H1 (cell line): ENCODE data around the gene UPK2. TPM values are rescaled to one million over a fixed set of nuclear protein-coding genes. Genes with fewer than 3 reads are reported as not detected.

ENCODE experiments used
- CTCF ChIA-PET: fragments of 300-600 bp; sonication (Branson Sonifier 250); formaldehyde crosslinking; loops from one replicate; lab custom pipeline; 2021; ENCODE audit not compliant: partially characterized antibody; lab: Charles Lee
- POLR2A ChIA-PET: fragments of 300-600 bp; sonication (Branson Sonifier 250); formaldehyde crosslinking; loops from one replicate; lab custom pipeline; 2021; ENCODE audit warnings: inconsistent platforms; ENCODE audit not compliant: partially characterized antibody; lab: Charles Lee
- DNase-seq, 2 experiments: peaks; one replicate each; pipeline versions ENCODE4 v3.0.0 to v3.0.0-alpha.2; 2010 to 2022; ENCODE audit warnings: low spot score in 2 of 2, low read depth in 1 of 2, mixed read lengths in 1 of 2
- FAIRE-seq: peaks from 2 replicates; lab custom pipeline; 2011; peaks lifted over from hg19 to GRCh38; lab: Jason Lieb, UNC
- H2AFZ ChIP-seq: 2 replicates; pipeline ENCODE4 v1.8.1; 2012; ENCODE audit warnings: low read length, inconsistent platforms
- H2AK5ac ChIP-seq: 2 replicates; pipeline ENCODE4 v1.6.1; 2013; ENCODE audit warnings: low read depth, low read length
- H2BK120ac ChIP-seq: replicated peaks from 2 replicates; pipeline ENCODE3; 2013; ENCODE audit warnings: low read depth, low read length, inconsistent platforms
- H2BK12ac ChIP-seq: 2 replicates; pipeline ENCODE4 v1.6.1; 2013; ENCODE audit warnings: low read depth, low read length
- H2BK15ac ChIP-seq: 2 replicates; pipeline ENCODE4 v1.6.1; 2013; ENCODE audit warnings: low read length
- H2BK20ac ChIP-seq: 2 replicates; pipeline ENCODE4 v1.6.1; 2013; ENCODE audit warnings: low read length
- H2BK5ac ChIP-seq: 2 replicates; pipeline ENCODE4 v1.6.1; 2013; ENCODE audit warnings: low read depth, low read length
- H3K14ac ChIP-seq: 2 replicates; pipeline ENCODE4 v1.6.1; 2013; ENCODE audit warnings: inconsistent platforms; ENCODE audit not compliant: insufficient read length
- H3K18ac ChIP-seq: 2 replicates; pipeline ENCODE4 v1.6.1; 2013; ENCODE audit warnings: low read length; ENCODE audit errors: extremely low read depth
- H3K23ac ChIP-seq: 2 replicates; pipeline ENCODE4 v1.6.1; 2013; ENCODE audit warnings: inconsistent platforms; ENCODE audit not compliant: insufficient read length
- H3K23me2 ChIP-seq: 2 replicates; pipeline ENCODE4 v1.6.1; 2013; ENCODE audit warnings: low read depth, low read length
- H3K27ac ChIP-seq: 2 replicates; pipeline ENCODE4 v1.6.1; 2011; ENCODE audit warnings: low read depth, low read length, inconsistent platforms
- H3K27me3 ChIP-seq, 4 experiments: replicated peaks in 1 of 4; 1 replicate in 1 of 4; 2 replicates in 3 of 4; pipeline versions ENCODE4 v1.6.1 to v1.8.1; 2011 to 2013; ENCODE audit warnings: low read length in 3 of 4, mild to moderate bottlenecking in 3 of 4, inconsistent platforms in 2 of 4, mixed read lengths in 2 of 4, moderate library complexity in 1 of 4; ENCODE audit not compliant: control insufficient read depth in 3 of 4, insufficient read depth in 3 of 4; ENCODE audit errors: extremely low read depth in 1 of 4
- H3K36me3 ChIP-seq, 4 experiments: 2 replicates each; pipeline versions ENCODE4 v1.6.1 to v1.8.1; 2011 to 2013; ENCODE audit warnings: mild to moderate bottlenecking in 4 of 4, low read length in 3 of 4, moderate library complexity in 2 of 4, control low read depth in 1 of 4, inconsistent platforms in 1 of 4; ENCODE audit not compliant: insufficient read depth in 4 of 4, control insufficient read depth in 2 of 4
- H3K4ac ChIP-seq: replicated peaks from 2 replicates; pipeline ENCODE3; 2013; ENCODE audit warnings: low read length, low read depth, mixed read lengths, inconsistent platforms; ENCODE audit not compliant: insufficient read length
- H3K4me1 ChIP-seq, 4 experiments: replicated peaks in 1 of 4; 1 replicate in 1 of 4; 2 replicates in 3 of 4; pipeline versions ENCODE4 v1.6.1 to v1.8.1; 2011 to 2013; ENCODE audit warnings: low read length in 3 of 4, inconsistent platforms in 2 of 4, mixed read lengths in 1 of 4; ENCODE audit not compliant: insufficient read depth in 4 of 4, control insufficient read depth in 3 of 4
- H3K4me2 ChIP-seq, 2 experiments: 2 replicates each; pipeline versions ENCODE4 v1.6.1 to v1.8.1; 2011 to 2013; ENCODE audit warnings: low read depth in 2 of 2, low read length in 2 of 2, control low read depth in 1 of 2, inconsistent platforms in 1 of 2, mild to moderate bottlenecking in 1 of 2; ENCODE audit not compliant: insufficient read depth in 1 of 2
- H3K4me3 ChIP-seq, 4 experiments: fragments of 200-600, 300-600 bp in 1 of 4; sonication (generic), shearing (Covaris generic), sonication (Bioruptor Twin) in 1 of 4; 2 replicates each; pipeline versions ENCODE4 v1.5.1 to v1.8.1; 2011 to 2016; ENCODE audit warnings: low read length in 4 of 4, low read depth in 3 of 4, control low read depth in 2 of 4, inconsistent platforms in 2 of 4, mild to moderate bottlenecking in 2 of 4, mixed read lengths in 1 of 4, moderate library complexity in 1 of 4; ENCODE audit not compliant: insufficient read depth in 2 of 4; ENCODE audit errors: extremely low read depth in 1 of 4
- H3K56ac ChIP-seq: replicated peaks from 2 replicates; pipeline ENCODE3; 2013; ENCODE audit warnings: low read depth, mild to moderate bottlenecking, mixed read lengths, low read length, inconsistent platforms; ENCODE audit not compliant: insufficient read length
- H3K79me1 ChIP-seq: 2 replicates; pipeline ENCODE4 v1.6.1; 2013; ENCODE audit warnings: low read depth, low read length, control low read depth
- H3K79me2 ChIP-seq, 2 experiments: 2 replicates each; pipeline versions ENCODE4 v1.6.1 to v1.8.1; 2012 to 2013; ENCODE audit warnings: low read length in 2 of 2, mild to moderate bottlenecking in 2 of 2, inconsistent platforms in 1 of 2; ENCODE audit not compliant: insufficient read depth in 2 of 2, control insufficient read depth in 1 of 2
- H3K9ac ChIP-seq, 4 experiments: replicated peaks in 1 of 4; 1 replicate in 1 of 4; 2 replicates in 3 of 4; pipeline versions ENCODE4 v1.6.1 to v1.8.1; 2011 to 2013; ENCODE audit warnings: low read depth in 3 of 4, low read length in 3 of 4, control low read depth in 2 of 4, mild to moderate bottlenecking in 2 of 4, moderate library complexity in 2 of 4, inconsistent platforms in 1 of 4; ENCODE audit errors: extremely low read depth in 1 of 4
- H3K9me3 ChIP-seq, 2 experiments: 2 replicates each; pipeline versions ENCODE4 v1.6.1 to v1.8.1; 2012 to 2013; ENCODE audit warnings: mild to moderate bottlenecking in 2 of 2, moderate library complexity in 2 of 2, control low read depth in 1 of 2, inconsistent platforms in 1 of 2, low read depth in 1 of 2, low read length in 1 of 2, mixed read lengths in 1 of 2; ENCODE audit not compliant: insufficient read depth in 2 of 2
- H4K20me1 ChIP-seq, 2 experiments: replicated peaks in 1 of 2; 2 replicates each; pipeline versions ENCODE3 to v1.8.1; 2011 to 2013; ENCODE audit warnings: inconsistent platforms in 2 of 2, low read length in 2 of 2, mild to moderate bottlenecking in 1 of 2; ENCODE audit not compliant: insufficient read depth in 2 of 2, control insufficient read depth in 1 of 2
- H4K5ac ChIP-seq: 2 replicates; pipeline ENCODE4 v1.6.1; 2013; ENCODE audit warnings: low read length, low read depth, mixed read lengths, inconsistent platforms; ENCODE audit not compliant: insufficient read length
- H4K8ac ChIP-seq: 2 replicates; pipeline ENCODE4 v1.8.0; 2013; ENCODE audit warnings: mild to moderate bottlenecking, moderate library complexity, low read length, inconsistent platforms; ENCODE audit not compliant: insufficient read depth; ENCODE audit errors: extremely low read depth
- H4K91ac ChIP-seq: replicated peaks from 2 replicates; pipeline ENCODE3; 2013; ENCODE audit warnings: low read length, mixed read lengths, inconsistent platforms; ENCODE audit not compliant: insufficient read length
- ASH2L ChIP-seq: fragments of 200-600, 300-600 bp; sonication (generic); IDR thresholded peaks from one replicate; pipeline ENCODE4 v1.7.1; 2017; ENCODE audit warnings: low read length
- ATF2 ChIP-seq: IDR thresholded peaks from 2 replicates; pipeline ENCODE4 v1.6.1; 2012; ENCODE audit warnings: low read length, inconsistent platforms
- BCL11A ChIP-seq, 2 experiments: IDR thresholded peaks; one replicate each; pipeline ENCODE4 v1.6.1; 2011; ENCODE audit warnings: low read depth in 2 of 2, low read length in 2 of 2, mild to moderate bottlenecking in 2 of 2
- E2F6 ChIP-seq: IDR thresholded peaks from 2 replicates; pipeline ENCODE4 v1.6.1; 2012; ENCODE audit warnings: inconsistent platforms
- EGR1 ChIP-seq: IDR thresholded peaks from 2 replicates; pipeline ENCODE4 v1.6.1; 2011; ENCODE audit warnings: low read depth, low read length, borderline replicate concordance
- GABPA ChIP-seq: IDR thresholded peaks from 2 replicates; pipeline ENCODE4 v1.6.1; 2011; ENCODE audit warnings: mild to moderate bottlenecking, low read length, moderate library complexity, borderline replicate concordance; ENCODE audit not compliant: insufficient read depth
- GTF2F1 ChIP-seq: IDR thresholded peaks from 2 replicates; pipeline ENCODE4 v1.6.1; 2012; ENCODE audit warnings: low read depth, low read length, improper control_type of control experiment, borderline replicate concordance
- HDAC2 ChIP-seq, 2 experiments: fragments of 300-600 bp in 1 of 2; sonication (generic) in 1 of 2; IDR thresholded peaks; 2 replicates each; pipeline ENCODE4 v1.6.1; 2011 to 2012; ENCODE audit warnings: low read depth in 2 of 2, low read length in 2 of 2, mild to moderate bottlenecking in 2 of 2, moderate library complexity in 2 of 2, borderline replicate concordance in 1 of 2, inconsistent platforms in 1 of 2
- KDM4A ChIP-seq: IDR thresholded peaks from one replicate; pipeline ENCODE4 v1.7.1; 2012; ENCODE audit warnings: low read depth, mild to moderate bottlenecking, moderate library complexity, low read length, inconsistent platforms; ENCODE audit not compliant: severe bottlenecking
- SAP30 ChIP-seq: fragments of 300-600 bp; sonication (generic); IDR thresholded peaks from 2 replicates; pipeline ENCODE4 v1.7.1; 2012; ENCODE audit warnings: low read length, moderate library complexity, mild to moderate bottlenecking, inconsistent platforms; ENCODE audit not compliant: insufficient read depth, insufficient replicate concordance
- SIX5 ChIP-seq: IDR thresholded peaks from 2 replicates; pipeline ENCODE4 v1.6.1; 2011; ENCODE audit warnings: mild to moderate bottlenecking, low read depth, low read length
- SP4 ChIP-seq: IDR thresholded peaks from 2 replicates; pipeline ENCODE4 v1.6.1; 2012; ENCODE audit warnings: low read length, inconsistent platforms
- polyA plus RNA-seq, 7 experiments: library from polyadenylated mRNA; depleted of rRNA in 3 of 7; stranded (reverse) in 5 of 7; unstranded in 2 of 7; fragments of >200 nt in 5 of 7; fragments of 200-250 nt in 2 of 7; gene quantifications; 1 replicate in 5 of 7; 2 replicates in 1 of 7; 4 replicates in 1 of 7; pipeline versions ENCODE4 v1.2.1 to v1.2.3, GENCODE V29; 2011 to 2013; ENCODE audit warnings: missing spikeins in 2 of 7, mixed read lengths in 2 of 7
- total RNA-seq: library from RNA; stranded (reverse); fragmentation: NEBNext Ultra II Directional; extraction: Animal tissue kit (Norgen Biotek cat#: 25700); gene quantifications from 2 replicates; pipeline ENCODE4 v1.2.1, GENCODE V29; 2021

The UPK2 gene
- total and polyA plus RNA-seq, 2 of the 8 experiments (the other 6 are each of a cell fraction or from before 2014, with no cell fraction given): 0.76 TPM; not detected in 1

GRCh38 chr11:118931571-118931970 lies 24.5 kb upstream of the UPK2 start:
- POLR2A ChIA-PET: interaction anchor here (0.7 kb wide), 2 partner anchors 36 to 50 kb away, joined by 3 to 4 read pairs; no protein-coding TSS in a partner anchor
- no peak overlapping the region for H3K4me2 ChIP-seq
- TF ChIP-seq EGR1 (no peak), KDM4A (no peak), SP4 (no peak), HDAC2 (IDR thresholded peaks at IDR 0.05; ENCODE audit: borderline replicate concordance in 1 of 2, low read depth in 2 of 2, low read length in 2 of 2) (no peak), SAP30 (no peak), BCL11A (IDR thresholded peaks at IDR 0.05; ENCODE audit: low read depth in 2 of 2, low read length in 2 of 2) (no peak), E2F6 (no peak), GTF2F1 (no peak), ATF2 (no peak), GABPA (no peak), SIX5 (no peak), ASH2L (no peak)

More at GRCh38 chr11:118931571-118931970, 24.5 kb upstream of the UPK2 start:
- Histone ChIP-seq H2BK120ac (no peak overlapping the region), H3K9me3 (no peaks in the 10 kb centered on the region), H3K4me1 (peaks cover 0 to 15% (median 9%) of the 10 kb centered on the region in 4 experiments; a peak in 6 of 7 replicates), H3K4me3 (no peak overlapping the region), H2AK5ac (no peak overlapping the region; the same call in 1 of the 2 replicates), H3K79me2 (no peaks in the 10 kb centered on the region), H3K14ac (no peak overlapping the region), H2BK12ac (no peak overlapping the region), H3K4ac (no peak overlapping the region), H3K36me3 (no peaks in the 10 kb centered on the region), H3K23ac (no peak overlapping the region), H3K27me3 (peaks cover 0 to 6% (median 0%) of the 10 kb centered on the region in 4 experiments; a peak in 3 of 7 replicates), H3K56ac (no peak overlapping the region), H2BK15ac (no peak overlapping the region), H2AFZ (no peak overlapping the region), H4K8ac (no peak overlapping the region), H2BK5ac (no peak overlapping the region), H3K27ac (no peak overlapping the region), H3K23me2 (peaks cover 6% of the 10 kb centered on the region), H3K79me1 (no peaks in the 10 kb centered on the region), H3K9ac (no peak overlapping the region), H4K91ac (no peak overlapping the region), H3K18ac (no peak overlapping the region), H4K20me1 (no peaks in the 10 kb centered on the region), H2BK20ac (no peak overlapping the region), H4K5ac (no peak overlapping the region)
- DNase-seq (no peak), FAIRE-seq (no peak)
- CTCF ChIA-PET: interaction anchor here (1.3 to 7.3 kb wide), 6 partner anchors 8 to 139 kb away, joined by 3 to 100 read pairs (median 12); partner anchors contain the start of gene UPK2
